GM21529 (cell line): Measurements from ENCODE around the gene CCDC197.

Experiments
- ATAC-seq: cut with Tn5 transposase; IDR thresholded peaks from one replicate; pipeline ENCODE4 v1.9.1; 2021; ENCODE audit not compliant: unreplicated experiment

The CCDC197 gene

DNA sequence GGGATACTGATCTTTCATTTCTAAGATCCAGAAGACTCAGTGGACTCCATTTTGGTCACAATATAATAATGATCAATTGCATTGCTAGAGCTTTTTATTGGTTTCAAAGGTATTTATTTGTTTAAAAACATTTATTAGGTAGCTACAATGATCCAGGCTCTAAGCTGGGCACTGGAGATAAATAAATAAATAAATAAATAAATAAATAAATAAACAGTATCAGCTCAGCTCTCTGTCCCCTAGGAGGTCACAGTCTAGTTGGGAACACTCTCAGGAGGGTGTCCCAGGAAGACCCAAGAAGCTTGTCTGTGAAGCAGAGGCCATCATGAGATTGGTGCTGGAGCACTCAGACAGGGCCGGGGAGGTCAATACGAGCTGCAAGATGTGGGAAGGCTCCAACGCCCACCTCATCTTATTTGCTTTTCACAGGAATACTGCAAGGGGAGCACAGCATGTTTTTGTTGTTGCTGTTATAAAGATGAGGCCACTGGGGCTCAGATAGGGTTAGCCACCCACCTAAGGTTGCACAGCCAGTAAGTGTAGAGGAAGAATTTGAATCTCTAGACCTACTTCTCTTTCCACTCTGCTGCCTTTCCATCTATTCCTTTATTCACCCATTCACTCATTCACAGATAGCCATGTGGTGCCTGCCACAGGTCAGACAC, 36.2 kb upstream of the CCDC197 start:
- ATAC-seq, result no peak

DNA sequence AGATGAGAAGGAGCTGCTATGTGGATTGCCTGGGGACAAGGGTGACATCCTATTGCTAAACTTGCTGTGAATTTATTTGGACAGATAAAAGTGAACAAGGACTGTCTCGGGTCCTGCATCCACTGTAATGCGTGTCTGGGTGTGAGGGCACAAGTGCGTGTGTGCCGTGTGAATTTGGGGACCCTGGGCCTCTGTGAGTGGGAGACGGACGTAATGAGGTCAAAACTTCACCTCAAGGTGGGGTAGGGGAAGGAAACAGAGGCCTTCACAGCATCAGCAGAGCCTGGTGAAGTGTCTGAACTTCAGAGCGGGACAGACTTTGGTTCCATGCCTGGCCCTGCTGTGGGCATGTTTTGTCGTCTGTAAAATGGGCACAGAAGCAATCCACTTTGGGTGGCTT, 35.5 kb upstream of the CCDC197 start:
- no peak for ATAC-seq

DNA sequence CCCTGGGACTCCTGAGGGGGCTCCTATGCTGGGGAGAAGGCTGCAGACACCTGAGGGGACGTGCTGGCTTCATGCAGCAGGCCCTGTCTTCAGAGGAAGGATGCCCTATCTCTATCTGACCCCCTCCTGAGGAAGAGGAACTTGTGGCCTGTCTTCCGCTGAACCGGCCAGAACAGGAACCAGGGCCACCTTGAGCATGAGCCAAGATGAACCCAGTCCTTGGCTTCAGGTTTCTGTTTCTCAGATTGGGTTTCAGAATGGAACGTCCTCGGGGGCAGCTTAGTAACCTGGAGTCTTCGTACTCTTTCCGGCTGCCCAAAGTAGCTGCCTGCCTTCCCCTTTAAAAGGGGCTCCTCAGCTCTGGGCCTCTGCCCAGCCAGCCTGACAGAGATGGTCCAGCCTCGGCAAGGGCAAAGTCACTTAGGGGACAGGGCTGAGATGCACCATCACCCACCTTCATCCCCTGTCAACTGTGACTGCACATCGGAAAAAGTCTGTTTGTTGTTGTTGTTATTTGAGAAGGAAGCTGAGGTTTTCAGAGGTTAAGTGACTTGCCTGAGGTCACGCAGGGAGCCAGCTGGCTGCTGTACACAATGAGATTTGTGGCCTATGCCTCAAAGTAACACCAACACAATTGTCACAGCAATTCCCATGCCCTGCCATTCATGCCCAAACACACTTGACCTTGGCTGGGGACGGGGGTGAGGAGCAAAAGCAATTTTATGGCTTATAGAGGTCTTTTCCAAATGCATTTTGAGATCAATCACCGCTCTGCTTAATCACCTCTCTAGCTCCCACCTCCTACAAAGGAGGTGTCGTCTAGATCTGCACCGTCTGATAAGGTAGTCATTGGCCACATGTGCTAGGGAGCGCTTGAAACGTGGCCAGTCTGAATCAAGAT, 34.1 kb upstream of the CCDC197 start:
- ATAC-seq, result peak; percentile 58

DNA sequence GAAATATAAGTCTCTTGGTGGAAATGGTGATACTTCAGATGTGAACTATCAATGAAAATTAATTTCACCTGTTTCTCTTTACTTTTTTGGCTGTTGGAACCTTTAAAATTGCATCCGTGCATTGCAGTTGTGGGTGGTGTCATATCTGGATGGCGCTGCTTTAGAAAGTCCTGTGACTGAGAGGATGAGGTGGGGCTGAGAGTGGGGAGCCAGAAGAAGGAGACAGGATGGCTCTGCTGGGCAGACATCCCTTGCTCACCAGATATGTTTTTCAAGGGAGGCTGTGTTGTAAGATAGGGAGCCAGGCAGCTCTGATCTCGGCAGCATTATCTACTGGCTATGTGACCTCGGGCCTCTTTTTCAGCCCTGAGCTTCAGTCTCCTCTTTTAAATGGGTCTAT, 33.4 kb upstream of the CCDC197 start:
- ATAC-seq, result no peak

DNA sequence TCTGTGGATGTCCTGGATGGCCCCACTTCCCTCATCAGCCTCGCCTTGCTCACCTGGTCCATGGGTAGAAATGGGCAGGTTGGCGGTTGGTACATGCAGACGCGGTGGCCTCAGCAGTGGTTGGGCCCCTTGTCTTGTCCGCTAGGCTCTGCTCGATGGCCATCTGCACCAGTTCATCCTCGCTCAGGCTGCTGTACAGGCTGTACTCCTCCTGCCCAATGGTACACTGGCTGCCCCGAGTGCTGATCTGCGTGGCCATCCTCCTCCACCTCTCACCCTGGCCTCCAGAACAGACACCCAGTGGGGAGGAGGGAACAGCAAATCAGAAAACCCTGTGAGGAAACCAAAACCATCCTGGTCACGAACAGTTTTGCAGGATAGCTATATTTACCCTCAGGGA, 32.8 kb upstream of the CCDC197 start:
- ATAC-seq, result no peak

DNA sequence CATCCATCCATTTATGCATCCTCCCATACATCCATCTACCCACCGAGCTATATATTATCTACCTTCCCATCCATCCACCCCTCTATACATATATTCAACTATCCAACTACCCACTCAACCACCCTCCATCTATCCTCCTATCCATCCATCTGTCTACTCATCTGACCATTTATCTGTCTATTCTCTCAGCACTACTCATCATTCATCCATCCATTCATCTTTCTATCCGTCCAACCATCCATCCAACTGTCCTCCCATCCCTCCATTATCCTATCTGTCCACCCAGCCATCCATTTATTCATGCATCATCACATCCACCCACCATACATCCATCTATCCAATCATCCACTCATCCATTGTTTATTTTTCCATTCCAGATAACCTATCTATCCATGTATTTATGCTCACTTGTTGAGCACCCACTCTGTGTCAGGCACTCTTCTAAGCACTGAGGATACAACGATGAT, 32.2 kb upstream of the CCDC197 start:
- no peak for ATAC-seq

DNA sequence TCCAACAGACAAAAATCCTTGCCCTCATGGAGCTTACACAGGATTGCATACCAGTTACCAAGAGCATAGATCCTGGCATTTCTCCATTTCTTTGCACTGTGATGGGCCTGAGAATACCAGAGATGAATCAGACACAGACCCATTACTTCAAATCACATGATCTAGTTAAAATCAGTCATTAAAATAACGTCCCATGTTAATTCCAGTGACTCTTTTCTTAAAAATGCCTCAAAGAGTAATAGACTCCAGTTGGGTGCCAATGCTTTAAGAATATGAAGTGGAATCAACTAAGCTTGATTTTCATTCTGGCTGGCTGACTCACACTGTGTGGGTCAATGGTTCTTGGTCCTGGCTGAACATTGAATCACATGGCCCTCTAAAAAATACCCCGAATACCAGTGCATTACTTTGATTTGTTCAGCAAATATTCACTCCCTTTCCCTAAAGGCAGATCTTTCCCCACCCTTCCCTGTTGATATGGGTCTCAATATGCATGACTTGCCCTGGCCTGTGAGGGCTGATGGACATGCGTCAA, 31.7 kb upstream of the CCDC197 start:
- ATAC-seq, result no peak

DNA sequence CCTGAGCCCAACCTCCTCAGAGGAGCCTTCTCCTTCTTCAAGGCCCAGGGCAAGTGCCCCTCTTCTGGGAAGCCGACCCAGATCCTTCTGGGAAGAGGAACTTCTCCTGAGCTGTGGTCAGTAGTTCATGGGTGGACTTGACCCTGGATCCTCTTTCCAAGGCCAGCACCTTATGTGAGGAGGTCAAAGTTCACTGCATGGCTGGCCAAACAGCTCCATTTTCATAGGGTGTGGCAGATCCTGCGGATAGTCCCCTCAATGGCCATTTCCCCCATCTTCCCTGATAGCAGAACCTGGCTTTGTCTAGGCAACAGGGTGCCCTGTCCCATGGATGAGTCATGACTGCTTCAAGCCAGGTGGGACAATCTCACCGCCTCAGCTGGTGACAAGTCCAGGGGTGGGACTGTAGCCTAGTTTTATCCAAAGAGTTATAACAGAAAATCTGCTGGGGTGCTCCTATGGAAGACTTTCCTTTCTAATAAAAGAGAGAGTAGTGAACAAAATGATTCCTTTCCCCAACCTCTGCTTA, 31.1 kb upstream of the CCDC197 start:
- ATAC-seq, result no peak

DNA sequence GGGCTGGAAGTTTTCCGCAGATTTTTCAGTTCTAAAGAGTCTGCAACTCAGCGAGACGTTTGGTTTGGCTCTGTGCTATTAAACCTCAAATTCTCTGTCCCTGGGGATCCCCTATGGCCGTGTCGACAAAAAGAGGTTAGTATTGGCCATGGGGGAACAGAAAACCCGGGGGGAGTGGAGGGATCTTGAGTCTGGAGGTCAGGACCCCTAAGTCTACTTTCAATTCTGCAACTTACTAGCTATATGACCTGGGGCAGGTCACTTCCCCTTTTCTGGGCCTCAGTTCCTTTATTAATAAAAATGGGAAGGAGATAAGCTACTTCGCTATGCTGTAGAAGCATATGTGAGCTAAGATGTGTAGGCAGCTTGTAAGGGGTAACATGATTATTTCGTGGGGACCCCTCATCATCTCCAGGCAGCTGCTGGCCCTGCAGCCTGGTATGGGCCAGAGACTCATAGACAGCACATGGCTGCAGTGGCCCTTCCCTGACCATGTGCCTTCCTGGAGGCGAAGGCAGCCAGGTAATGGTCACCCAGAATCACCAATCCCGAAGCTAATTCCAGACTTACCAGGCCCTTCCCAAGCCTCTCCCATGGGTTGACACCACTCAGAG, 29.4 kb upstream of the CCDC197 start:
- ATAC-seq, result peak; percentile 44

DNA sequence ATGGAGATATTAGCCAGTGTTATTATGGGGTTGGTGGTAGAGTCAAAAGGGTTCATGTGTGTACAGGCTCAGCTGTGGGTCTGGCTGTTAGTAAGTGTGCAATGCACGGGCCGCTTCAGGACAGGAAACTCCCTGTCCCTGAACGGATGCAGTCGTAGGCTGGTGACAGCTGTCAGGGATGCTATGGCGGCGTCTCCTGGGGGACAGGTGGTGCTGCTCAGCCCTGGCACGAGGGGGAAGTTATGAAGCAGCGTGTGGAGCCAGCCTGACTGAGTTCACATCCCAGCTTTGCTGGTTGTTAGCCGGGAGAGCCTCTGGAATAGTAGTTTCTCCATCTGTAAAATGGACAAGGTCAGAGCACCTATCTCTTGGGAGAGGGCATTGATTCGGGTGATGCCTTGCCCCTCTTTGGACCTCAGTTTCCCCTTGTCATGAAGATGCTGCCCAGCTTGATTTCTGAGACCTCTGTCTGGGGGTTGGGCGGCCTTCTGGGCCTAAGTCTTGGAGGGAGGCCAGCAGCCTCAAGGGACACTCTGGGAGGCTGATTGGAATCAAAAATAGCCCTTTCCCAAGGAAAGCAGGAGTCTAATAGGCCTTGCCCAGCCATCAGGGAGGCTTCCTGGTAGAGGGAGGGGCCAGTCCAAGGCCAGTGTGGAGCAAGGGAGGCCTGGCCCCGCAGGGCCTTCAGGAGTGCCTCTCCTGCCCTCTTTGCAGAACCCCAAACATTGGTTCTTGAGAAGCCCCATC, 27.8 kb upstream of the CCDC197 start:
- no peak for ATAC-seq

DNA sequence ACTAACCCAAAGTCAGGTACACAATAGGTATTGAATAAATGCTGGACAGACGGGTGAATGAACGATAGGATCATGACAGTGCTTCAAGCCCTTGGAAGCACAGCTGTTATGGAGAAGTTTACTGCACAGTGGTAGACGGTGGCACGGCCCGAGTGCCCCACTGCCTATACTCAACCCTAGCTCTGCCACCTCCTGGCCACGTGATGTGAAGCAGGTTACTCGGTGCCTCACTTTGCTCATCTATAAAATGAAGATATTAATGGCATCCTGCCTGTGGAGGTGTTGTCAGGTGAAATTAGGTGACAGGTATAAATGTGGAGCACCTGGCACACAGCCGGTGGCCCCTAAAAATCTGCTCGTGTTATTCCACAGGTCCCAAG, 26.5 kb upstream of the CCDC197 start:
- ATAC-seq, result no peak

DNA sequence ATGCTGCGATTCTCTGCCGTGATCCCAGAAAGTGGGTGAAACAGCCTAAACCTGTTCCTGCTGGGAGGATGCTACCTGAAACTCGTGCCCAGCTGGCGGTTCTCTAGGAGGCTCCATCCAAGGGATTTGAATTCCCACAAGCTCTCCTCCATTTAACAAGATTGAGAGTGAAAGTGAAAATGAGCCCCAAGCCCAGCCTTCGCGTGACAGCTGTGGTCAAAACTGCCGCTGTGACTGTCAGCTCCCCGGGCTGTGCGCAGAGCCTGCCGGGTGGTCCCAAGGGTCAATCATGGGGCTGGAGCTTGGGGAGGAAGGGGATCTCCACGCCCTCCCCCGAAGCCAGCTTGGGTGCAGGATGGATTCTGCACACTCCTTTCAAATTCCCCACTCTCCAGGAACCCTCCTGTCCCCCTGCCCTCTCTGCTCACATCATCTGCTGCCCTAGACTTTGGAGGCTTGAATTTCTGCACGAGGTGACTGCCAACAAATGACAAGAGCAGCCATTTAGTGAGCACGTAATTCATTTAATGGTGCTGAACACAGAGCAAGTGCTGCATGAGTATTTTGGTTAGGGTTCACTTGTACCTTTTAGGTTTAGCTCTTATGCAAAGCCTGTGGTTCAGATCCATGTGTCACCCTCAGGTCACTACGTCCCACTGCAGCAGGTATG, 26.0 kb upstream of the CCDC197 start:
- peak; percentile 35 for ATAC-seq

DNA sequence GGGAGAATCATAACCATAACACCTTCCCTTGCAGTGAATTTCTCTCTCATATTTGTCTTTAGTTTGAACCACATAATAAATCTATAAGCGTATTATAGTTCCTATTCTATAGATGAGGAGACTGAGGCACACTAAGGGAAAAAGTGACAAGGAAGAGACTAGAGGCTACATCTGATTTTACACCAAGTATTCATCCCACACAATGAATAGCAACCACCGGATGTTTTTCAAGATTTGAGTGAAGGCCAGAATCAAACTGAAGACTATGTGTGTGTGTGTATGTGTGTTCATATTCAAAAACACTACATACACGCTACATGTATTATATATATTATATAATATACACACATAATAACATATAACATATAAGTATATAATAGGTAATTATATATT, 25.5 kb upstream of the CCDC197 start:
- no peak for ATAC-seq

DNA sequence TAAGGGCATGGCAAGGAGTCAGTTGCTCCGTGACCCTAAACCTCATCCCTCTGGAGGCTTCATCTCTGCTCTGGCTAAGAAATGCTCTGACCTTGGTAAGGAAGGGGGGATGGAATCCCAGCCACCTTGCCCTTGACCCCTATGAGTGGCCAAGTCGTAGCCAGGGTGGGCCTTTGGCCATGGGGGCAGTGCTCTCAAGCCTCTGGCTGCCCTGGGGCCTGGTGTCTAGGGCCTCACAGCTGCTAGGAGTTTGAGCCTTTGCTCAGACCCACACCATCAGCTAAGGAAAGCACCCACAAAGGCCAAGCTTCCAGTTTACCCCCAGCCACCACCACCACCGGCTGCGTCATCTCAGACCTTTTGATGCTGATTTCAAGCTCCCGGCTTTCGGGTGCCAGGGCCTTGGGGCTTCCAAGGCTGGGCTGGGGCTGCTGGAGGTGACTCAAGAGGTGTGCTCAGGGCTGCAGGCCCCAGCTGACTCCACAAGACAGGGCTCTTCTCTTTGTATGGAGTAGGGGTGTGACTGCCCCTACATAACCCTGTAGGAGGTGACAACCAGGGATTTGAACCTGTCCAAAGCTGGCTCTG, 24.4 kb upstream of the CCDC197 start:
- no peak for ATAC-seq

DNA sequence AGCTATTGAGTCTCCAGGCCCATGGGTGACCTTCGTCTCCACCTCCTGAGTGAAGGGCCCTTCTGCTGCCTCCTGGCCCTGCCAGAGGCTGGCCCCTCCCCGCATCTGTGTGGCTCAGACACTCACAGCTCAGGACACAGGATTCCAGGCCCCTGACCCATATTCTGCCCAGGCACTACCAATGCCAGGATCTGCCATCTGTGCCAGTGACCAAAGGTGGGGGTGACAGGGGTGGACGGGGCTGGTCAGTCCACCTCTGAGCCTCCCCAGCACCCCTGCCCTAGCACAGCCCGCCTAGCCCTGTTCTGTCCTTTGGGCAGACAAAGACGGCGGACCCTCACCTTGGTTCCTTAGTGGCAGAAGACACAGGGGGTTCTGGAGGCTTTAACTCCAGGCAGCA, 23.5 kb upstream of the CCDC197 start:
- no peak for ATAC-seq

DNA sequence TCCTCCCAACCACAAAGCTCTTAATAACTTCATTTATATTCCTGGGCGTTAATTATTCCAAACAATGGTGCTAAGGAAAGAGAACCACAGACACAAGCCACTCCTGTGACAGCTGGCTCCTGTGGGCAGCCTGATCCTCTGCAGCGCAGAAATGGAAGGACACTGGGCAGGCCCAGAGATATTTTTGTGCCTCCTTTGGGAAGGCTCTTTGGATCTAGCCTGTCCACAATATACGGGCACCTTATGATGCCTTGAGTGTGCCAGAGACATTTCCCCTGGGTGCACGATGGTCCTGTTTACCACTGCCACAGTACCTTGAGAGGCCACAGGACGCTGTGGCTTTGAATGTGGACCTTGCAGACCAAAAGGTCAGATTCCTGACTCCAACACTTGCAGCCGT, 22.8 kb upstream of the CCDC197 start:
- ATAC-seq, result no peak

DNA sequence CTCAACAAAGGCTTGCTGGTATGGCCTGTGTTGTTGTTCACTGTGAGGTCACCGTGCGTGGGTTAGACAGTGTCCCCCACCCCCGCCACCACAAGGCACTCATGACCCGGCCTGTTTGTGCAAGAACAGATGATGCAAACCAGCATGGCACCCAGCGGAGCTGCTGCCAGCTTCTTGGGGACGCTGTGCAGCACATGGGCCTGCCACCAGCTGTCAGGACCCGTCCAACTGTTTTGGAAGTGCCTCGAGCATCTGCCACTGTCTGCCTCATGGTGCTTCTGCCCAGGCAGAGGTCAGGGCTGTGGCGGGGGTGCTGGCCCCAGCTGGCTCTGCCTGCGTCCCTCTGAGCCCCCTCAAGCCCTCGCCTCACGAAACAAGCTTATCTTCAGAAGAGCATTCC, 22.3 kb upstream of the CCDC197 start:
- ATAC-seq, result no peak

DNA sequence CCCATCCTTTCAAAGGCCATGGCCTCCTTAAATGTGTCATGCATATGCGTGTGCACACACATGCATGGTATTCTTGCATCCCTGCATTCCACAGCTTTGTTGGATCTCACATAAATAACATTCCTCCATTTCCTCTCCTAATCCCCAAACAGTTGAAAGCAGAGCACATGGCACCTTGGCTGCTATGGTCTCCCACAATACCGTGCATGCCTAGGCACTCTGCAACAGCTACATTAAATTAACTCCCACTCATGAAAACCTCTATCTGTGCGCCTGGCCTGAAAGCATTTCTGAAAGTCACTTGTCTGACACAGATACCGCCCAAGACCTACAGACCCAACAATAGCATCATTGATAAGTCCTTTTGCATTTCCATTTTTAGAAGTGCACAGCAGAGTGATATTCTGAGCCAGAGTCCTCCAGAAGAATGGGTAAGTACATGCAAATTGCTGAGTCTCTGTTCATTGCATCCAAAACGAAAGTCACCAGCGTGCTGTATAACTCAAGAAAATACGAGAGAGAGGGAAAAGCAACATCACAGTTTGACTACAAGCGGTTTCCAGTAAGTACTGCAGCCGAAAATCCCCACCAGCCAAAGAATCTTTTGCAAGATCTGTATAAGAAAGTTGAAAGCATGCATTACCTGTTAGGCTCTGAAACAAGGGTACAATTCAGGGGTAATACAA, 21.2 kb upstream of the CCDC197 start:
- ATAC-seq, result peak; percentile 73

DNA sequence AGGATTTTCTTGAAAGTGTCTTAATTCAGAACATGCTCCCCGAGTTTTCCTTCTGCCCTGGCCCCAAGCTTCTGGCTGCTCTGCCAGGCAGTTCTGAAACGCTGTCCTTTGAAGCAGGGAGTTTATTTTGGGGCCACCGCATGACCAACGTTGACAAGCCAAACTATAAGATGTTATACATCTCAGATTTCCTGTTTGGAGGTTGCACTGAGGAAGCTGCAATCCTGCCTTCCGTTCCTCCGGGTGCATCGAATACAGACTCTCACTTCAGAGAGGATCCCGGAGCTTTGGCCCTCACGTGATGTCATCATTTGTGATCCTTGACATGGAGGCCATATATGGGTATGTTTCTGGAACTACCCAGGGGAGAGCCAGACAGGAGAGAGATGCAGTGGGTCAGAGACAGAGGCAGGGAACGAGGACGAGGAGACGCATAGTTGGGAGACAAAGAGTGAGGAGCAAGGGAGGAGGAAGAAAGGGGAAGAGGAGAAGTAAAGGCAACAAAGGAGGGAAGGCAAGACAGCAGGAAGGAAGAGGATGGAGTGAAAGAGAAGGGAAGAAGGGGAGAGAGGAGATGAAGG, 20.5 kb upstream of the CCDC197 start, which contains the start of gene ASB2:
ASB2 (minus strand) TSS at position 94 of the 581 bp plus-strand sequence. CDS start 12,031 bp downstream, outside the sequence.
- ATAC-seq, result peak; percentile 15
